HG02943 (cell line): ENCODE measurements around the gene FAIM2.

ENCODE experiments used
- ATAC-seq: cut with Tn5 transposase; IDR thresholded peaks from one replicate; pipeline ENCODE4 v1.9.1; 2021; ENCODE audit warnings: mild to moderate bottlenecking, low read depth, moderate library complexity; ENCODE audit not compliant: unreplicated experiment

FAIM2 gene

GRCh38 chr12:49828133-49829091 is 75.3 kb downstream of the FAIM2 start, which contains the start of gene NCKAP5L:
TSS of gene NCKAP5L (minus strand) at chr12:49828413. CDS start at chr12:49804044, 24,369 bp downstream.
- ATAC-seq: peak; percentile 82

- no peak for ATAC-seq
Observed at GRCh38 chr12:49827401-49828099, 76.2 kb downstream of the FAIM2 start.

- no peak for ATAC-seq
Observed at GRCh38 chr12:49827051-49827400, 76.7 kb downstream of the FAIM2 start.

DNA sequence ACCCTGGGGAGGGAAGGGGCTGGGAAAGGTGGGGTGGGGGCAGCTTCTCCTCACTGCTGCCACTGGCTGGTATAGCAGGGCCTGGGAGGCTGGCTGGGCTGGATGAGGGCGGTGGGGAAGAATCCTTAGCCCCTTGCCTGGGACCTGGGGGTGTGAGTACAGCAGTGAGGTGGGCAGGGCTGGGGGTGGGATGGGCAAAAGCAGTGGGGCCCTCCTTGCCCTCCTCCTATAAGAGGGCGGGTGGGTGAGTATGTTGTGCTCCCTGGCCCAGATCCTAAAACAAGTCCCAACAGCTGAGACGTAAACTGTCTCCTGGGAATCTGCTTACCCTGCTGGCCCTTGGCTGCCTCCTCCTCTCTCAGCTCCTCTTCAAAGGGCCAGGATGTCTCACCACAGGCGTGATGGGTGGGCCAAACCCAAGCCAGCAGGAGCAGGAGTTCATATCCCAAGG is 77.7 kb downstream of the FAIM2 start:
- ATAC-seq: no peak

DNA sequence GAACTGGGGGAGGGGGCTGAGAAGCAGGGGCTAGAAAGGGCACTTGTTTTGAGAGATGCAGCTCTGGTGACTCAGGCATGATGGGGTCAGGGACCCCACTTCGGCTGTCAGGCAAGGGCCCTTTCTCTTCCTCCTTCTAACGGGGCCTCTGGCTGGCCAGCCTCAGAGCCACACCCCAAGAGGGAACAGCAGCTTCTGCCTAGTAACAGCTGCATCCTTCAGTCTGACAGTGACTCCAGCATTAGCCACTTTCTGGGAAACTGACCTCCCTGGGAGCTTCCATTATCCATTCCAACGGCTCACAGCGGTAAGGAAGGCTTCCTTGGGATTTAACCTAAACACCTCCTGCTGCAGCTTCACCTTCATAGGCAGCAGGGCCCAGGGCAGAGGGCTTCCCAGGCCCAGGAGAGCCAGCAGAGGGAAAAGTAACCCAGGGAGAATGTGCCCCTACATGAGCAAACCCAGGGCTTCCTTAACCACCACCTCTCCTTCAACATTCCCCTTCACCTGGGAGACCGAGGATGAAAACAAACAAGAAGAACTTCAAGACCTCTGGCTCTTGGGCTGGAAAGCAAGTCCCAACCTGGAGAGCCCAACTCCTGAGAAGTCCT is 78.2 kb downstream of the FAIM2 start:
- no peak for ATAC-seq

DNA sequence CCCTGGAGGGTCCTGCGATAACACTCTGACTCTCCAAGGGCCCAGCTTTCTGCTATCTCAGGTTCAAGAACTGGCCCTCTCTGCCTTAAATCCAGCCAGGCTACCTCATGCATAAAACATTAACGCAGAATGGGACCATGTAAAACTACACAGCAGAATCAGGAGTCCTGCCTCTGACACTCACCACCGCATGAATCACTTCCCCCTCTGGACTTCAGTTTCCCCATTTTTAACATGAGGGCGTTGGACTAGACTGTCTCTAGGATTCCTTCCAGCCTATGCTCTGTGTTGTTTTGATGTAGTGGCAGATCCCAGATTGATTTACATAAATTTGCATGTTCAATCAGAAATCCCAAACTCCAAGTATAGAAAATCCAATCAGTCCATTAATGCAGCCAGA is 78.8 kb downstream of the FAIM2 start:
- ATAC-seq: no peak

- ATAC-seq: no peak
Observed at GRCh38 chr12:49824416-49824815, 79.3 kb downstream of the FAIM2 start.

DNA sequence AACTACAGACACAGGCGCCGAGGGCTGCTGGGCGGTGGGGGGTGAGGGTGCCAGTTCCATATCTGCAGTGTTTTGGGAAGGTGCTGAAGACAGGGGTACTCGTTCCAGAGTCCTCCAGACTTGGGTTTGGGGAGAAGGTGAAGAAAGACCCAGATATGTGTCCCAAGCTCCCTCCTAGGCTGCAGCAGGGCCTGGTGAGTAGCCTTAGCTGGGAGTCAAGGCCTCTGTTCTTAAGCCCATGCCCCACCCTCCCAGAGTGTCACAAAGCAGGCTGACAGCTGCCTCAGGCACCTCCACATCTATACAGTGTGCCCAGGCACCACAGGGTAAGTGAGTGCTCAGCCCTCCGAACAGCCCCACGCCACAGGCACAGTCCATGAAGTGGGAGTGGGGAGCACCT is 79.7 kb downstream of the FAIM2 start:
- ATAC-seq: no peak

GRCh38 chr12:49823350-49823749 is 80.3 kb downstream of the FAIM2 start:
- no peak for ATAC-seq

DNA sequence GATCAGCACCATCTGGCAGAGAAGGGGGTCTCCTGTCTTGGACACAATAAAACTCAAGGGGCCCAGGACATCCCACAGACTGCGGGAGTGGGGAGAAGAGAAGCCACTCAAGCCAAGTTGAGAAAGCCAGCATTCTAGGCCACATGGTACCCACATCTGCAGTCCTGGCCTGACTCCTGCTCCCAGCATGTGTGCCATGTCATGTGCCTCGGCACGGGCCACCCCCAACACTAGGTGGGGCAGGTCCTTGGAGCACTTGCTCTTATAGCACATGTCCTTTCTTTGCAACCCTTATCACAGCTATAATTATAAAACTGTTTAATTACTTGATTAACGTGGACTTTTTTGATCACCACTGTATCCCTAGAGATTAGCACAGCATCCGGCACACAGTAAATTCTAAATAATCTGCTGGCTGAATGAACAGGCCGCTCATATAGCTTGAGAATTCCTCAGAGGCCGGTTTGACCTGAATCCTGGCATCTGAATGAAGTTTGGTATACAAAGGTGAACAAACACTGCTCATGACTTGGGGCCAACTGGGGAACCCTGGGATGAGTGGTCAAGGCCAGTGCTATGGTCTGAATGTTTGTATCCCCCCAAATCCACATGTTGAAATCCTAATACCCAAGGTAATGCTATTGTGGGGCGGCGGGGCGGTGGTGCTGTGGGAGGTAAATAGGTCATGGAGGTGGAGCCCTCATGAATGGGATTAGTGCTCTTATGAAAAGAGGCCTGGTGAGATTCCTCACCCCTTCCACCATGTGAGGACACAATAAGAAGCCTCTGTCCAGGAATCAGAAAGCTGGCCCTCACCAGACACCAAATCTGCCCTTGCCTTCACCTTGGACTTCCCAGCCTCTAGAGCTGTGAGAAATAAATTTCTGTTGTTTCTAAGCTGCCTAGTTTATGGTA is 82.1 kb downstream of the FAIM2 start:
- no peak for ATAC-seq

DNA sequence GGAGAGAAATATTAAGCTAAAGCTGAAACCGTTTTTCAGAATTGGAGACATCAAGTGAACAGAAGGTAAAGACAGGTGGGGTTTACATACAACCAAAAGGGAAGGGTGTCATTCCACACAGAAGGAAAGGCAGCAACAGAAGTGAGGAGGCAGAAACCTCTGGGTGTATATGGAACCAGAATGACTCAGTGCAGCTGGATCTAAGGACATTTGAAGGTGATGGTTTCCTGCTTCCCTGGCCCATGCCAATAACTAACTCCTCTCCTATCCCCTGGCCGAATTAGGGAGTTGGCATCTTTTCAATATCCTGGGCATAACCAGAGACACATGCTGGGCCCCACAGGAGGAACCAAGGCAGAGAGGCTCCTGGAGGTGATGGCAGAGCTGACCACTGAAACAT is 83.9 kb downstream of the FAIM2 start:
- no peak for ATAC-seq

DNA sequence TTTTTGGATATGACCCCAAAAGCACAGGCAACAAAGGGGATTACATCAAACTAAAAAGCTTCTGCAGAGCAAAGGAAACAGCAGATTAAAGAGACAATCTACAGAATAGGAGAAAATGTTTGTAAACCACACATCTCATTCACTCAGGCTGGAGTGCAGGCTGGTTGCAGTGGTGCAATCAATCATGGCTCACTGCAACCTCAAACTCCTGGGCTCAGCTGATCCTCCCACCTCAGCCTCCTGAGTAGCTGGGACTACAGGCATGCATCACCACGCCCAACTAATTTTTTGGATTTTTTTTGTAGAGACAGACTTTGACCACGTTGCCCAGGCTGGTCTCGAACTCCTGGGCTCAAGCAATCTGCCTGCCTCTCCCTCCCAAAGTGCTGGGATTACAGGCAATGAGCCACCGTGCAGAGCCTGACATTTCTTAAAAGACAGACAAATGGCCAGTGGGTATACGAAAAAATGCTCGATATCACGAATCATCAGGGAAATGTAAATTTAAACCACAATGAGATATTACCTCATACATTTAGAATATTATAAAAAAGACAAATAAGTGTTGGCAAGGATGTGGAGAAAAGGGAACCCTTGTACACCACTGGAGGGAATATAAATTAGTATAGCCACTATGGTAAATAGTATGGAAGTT is 85.3 kb downstream of the FAIM2 start:
- ATAC-seq: no peak
